Measurements from ENCODE around the gene S100A7A. TPM values are rescaled to one million over a fixed set of nuclear protein-coding genes. Genes with fewer than 3 reads are reported as not detected.

The S100A7A gene
- total and polyA plus RNA-seq, 2 of the 13 experiments (the other 11 are each of a cell fraction or from before 2014, with no cell fraction given): not detected

GRCh38 chr1:153431427-153431826 is 15.1 kb downstream of the S100A7A start:
- Histone ChIP-seq H3K9ac (ENCODE audit: insufficient read depth, low read depth, low read length) (no peak overlapping the region), H3K9me3 (ENCODE audit: low read length) (no peaks in the 10 kb centered on the region), H3K36me3 (replicated peaks in 1 of 2; ENCODE audit: control insufficient read depth in 1 of 2, insufficient read depth in 2 of 2, low read length in 2 of 2) (no peaks in the 10 kb centered on the region), H3K4me2 (ENCODE audit: low read depth, low read length) (no peak overlapping the region), H3K27me3 (ENCODE audit: control insufficient read depth in 1 of 2, insufficient read depth in 2 of 2, low read length in 2 of 2) (no peaks in the 10 kb centered on the region), H3K4me1 (ENCODE audit: insufficient read depth, low read length) (no peaks in the 10 kb centered on the region), H3K4me3 (replicated peaks in 1 of 3; ENCODE audit: insufficient read depth in 1 of 3, low read depth in 2 of 3, low read length in 3 of 3) (no peak overlapping the region), H4K20me1 (ENCODE audit: insufficient read depth, low read length) (no peaks in the 10 kb centered on the region), H3K27ac (ENCODE audit: extremely low read length, insufficient read depth, low read length) (no peak overlapping the region), H3K79me2 (ENCODE audit: insufficient read depth, low read length) (no peaks in the 10 kb centered on the region), H2AFZ (ENCODE audit: low read length) (no peak overlapping the region)
- in situ Hi-C loops (cut with HindIII; ENCODE audit: extremely low pct_ligation_motif_present, low pct_unique_long_range_greater_than_20kb) (no loop called here), intact Hi-C loops (cut with micrococcal nuclease; ENCODE audit: unreplicated experiment) (no loop called here)
- ChIA-PET POLR2A (no interaction called here), CTCF (ENCODE audit: low intra/inter-chr PET ratio, low total read pairs) (no interaction called here)
- WGBS (ENCODE audit: low lambda C conversion rate): 0% methylated on average over 3 of the region's 3 CpGs
- TF ChIP-seq LBX2 (CRISPR knock-in tag; IDR thresholded peaks at IDR 0.05; ENCODE audit: borderline replicate concordance): no peak
- no peak for FAIRE-seq
- ATAC-seq: no peak
- DNase-seq (ENCODE audit: low spot score): no peak
- BruUV-seq (replicated peaks): no TSS peak

GRCh38 chr1:153431928-153432327 is 15.6 kb downstream of the S100A7A start:
- no TSS peak for BruUV-seq (replicated peaks)
- Histone ChIP-seq H3K27ac (ENCODE audit: extremely low read length, insufficient read depth, low read length) (no peak overlapping the region), H3K9me3 (ENCODE audit: low read length) (no peaks in the 10 kb centered on the region), H2AFZ (ENCODE audit: low read length) (no peak overlapping the region), H3K27me3 (ENCODE audit: control insufficient read depth in 1 of 2, insufficient read depth in 2 of 2, low read length in 2 of 2) (no peaks in the 10 kb centered on the region), H4K20me1 (ENCODE audit: insufficient read depth, low read length) (no peaks in the 10 kb centered on the region), H3K36me3 (replicated peaks in 1 of 2; ENCODE audit: control insufficient read depth in 1 of 2, insufficient read depth in 2 of 2, low read length in 2 of 2) (no peaks in the 10 kb centered on the region), H3K79me2 (ENCODE audit: insufficient read depth, low read length) (no peaks in the 10 kb centered on the region), H3K9ac (ENCODE audit: insufficient read depth, low read depth, low read length) (no peak overlapping the region), H3K4me1 (ENCODE audit: insufficient read depth, low read length) (no peaks in the 10 kb centered on the region), H3K4me3 (replicated peaks in 1 of 3; ENCODE audit: insufficient read depth in 1 of 3, low read depth in 2 of 3, low read length in 3 of 3) (no peak overlapping the region), H3K4me2 (ENCODE audit: low read depth, low read length) (no peak overlapping the region)
- intact Hi-C loops (cut with micrococcal nuclease; ENCODE audit: unreplicated experiment) (no loop called here), in situ Hi-C loops (cut with HindIII; ENCODE audit: extremely low pct_ligation_motif_present, low pct_unique_long_range_greater_than_20kb) (no loop called here)
- DNase-seq (ENCODE audit: low spot score) (no peak), ATAC-seq (no peak), FAIRE-seq (no peak)
- POLR2A ChIA-PET: no interaction called here
- WGBS (ENCODE audit: low lambda C conversion rate): 0% methylated on average over 4 of the region's 4 CpGs
- TF ChIP-seq ZNF274 (CRISPR knock-in tag; IDR thresholded peaks at IDR 0.05) (no peak), E2F5 (CRISPR knock-in tag; conservative IDR thresholded peaks at IDR 0.05) (no peak), ZNF503 (CRISPR knock-in tag; IDR thresholded peaks at IDR 0.05) (no peak), ATRX (CRISPR knock-in tag; IDR thresholded peaks at IDR 0.05; ENCODE audit: borderline replicate concordance) (no peak), KAT2B (IDR thresholded peaks at IDR 0.05; ENCODE audit: borderline replicate concordance, low read depth, low read length) (no peak), ZNF34 (CRISPR knock-in tag; IDR thresholded peaks at IDR 0.05; ENCODE audit: borderline replicate concordance) (no peak)
- CTCF ChIA-PET (ENCODE audit: low intra/inter-chr PET ratio, low total read pairs): no interaction called here
